Spleen (tissue), 7 donors: ENCODE measurements around the gene FAM193A.

Experiments used
- POLR2A ChIP-seq, 3 donors: fragments of 450-650 bp; IDR thresholded peaks; one replicate each; pipeline ENCODE4 v1.5.1; 2017; ENCODE audit warnings: antibody characterized with exemption in 3 of 3, mild to moderate bottlenecking in 1 of 3
- POLR2AphosphoS5 ChIP-seq, 3 donors: sonication (generic); formaldehyde crosslinking; IDR thresholded peaks; one replicate each; pipeline ENCODE4 v1.5.1; 2017; ENCODE audit warnings: antibody characterized with exemption in 3 of 3
- TF ChIP-seq, protein P1 (sequence below), 11 experiments: fragments of 200-600 bp in 7 of 11; fragments of 450-650 bp in 4 of 11; sonication (generic) in 4 of 11; IDR thresholded peaks in 8 of 11; conservative IDR thresholded peaks in 3 of 11; 1 replicate in 7 of 11; 2 replicates in 4 of 11; pipeline versions ENCODE4 v1.4.0 to v1.8.0; 2016 to 2021; ENCODE audit warnings: antibody characterized with exemption in 11 of 11, inconsistent platforms in 4 of 11, mild to moderate bottlenecking in 1 of 11
- donor health status: DM: no; HTN: no; CAD: no; lungs with moderate emphysema.
- donor health status: DM: no; HTN: no; CAD: no.
- donor health status: DM: no; HTN: no; CAD: no.

DNA sequence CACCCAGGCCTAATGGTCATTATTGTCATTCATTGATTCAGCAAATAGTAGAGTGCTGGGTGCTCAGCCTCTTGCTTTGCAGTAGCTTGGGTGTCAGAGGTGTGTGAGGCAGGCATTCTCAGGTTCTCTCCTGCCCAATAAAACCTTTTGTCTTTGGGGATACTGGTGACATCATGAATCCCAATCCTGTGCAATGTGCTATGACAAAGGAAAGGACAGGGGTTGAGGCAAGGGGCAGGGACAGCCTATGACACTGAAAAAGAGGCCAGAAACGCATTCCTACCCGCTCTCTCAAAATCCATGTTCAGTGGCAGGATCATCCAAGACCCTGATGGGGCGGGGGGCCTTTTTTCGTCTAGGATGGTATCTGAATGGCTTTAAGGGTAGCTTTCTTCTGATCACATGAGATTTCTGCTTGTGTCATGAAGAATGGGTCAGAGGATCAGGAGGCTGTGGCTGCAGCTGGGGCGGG, 1.5 kb upstream of the FAM193A start:
- TF ChIP-seq, protein P1, sequence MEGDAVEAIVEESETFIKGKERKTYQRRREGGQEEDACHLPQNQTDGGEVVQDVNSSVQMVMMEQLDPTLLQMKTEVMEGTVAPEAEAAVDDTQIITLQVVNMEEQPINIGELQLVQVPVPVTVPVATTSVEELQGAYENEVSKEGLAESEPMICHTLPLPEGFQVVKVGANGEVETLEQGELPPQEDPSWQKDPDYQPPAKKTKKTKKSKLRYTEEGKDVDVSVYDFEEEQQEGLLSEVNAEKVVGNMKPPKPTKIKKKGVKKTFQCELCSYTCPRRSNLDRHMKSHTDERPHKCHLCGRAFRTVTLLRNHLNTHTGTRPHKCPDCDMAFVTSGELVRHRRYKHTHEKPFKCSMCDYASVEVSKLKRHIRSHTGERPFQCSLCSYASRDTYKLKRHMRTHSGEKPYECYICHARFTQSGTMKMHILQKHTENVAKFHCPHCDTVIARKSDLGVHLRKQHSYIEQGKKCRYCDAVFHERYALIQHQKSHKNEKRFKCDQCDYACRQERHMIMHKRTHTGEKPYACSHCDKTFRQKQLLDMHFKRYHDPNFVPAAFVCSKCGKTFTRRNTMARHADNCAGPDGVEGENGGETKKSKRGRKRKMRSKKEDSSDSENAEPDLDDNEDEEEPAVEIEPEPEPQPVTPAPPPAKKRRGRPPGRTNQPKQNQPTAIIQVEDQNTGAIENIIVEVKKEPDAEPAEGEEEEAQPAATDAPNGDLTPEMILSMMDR (IDR thresholded peaks at IDR 0.05 in 8 of 11, conservative IDR thresholded peaks at IDR 0.05 in 3 of 11), result no peak
- TF ChIP-seq POLR2AphosphoS5 (IDR thresholded peaks at IDR 0.05) (no peak), POLR2A (IDR thresholded peaks at IDR 0.05) (no peak)
